Calu3 (cell line): ENCODE results near the gene NEK6. TPM values are rescaled to one million over a fixed set of nuclear protein-coding genes. Genes with fewer than 3 reads are reported as not detected.

Source experiments
- BruUV-seq: library from RNA; stranded (reverse); fragments of 400-500 nt; replicated peaks from 2 replicates; lab custom pipeline; 2021; lab: Mats Ljungman, UMichigan
- CTCF ChIA-PET: fragments of 300-600 bp; sonication (Branson Sonifier 250); formaldehyde crosslinking; loops from one replicate; lab custom pipeline; 2022; ENCODE audit warnings: antibody characterized with exemption; lab: Charles Lee
- DNase-seq: peaks from one replicate; pipeline ENCODE4 v3.0.0; 2022
- H3K27ac Mint-ChIP-seq: one replicate; pipeline ENCODE4 v1.8.0; 2022; ENCODE audit warnings: mixed read lengths; ENCODE audit not compliant: unreplicated experiment
- H3K27me3 Mint-ChIP-seq: one replicate; pipeline ENCODE4 v1.8.0; 2022; ENCODE audit warnings: mixed read lengths; ENCODE audit not compliant: unreplicated experiment
- H3K36me3 Mint-ChIP-seq: one replicate; pipeline ENCODE4 v1.8.0; 2022; ENCODE audit warnings: mild to moderate bottlenecking, moderate library complexity, mixed read lengths; ENCODE audit not compliant: insufficient read depth, unreplicated experiment
- H3K4me1 Mint-ChIP-seq: one replicate; pipeline ENCODE4 v1.8.0; 2022; ENCODE audit warnings: mild to moderate bottlenecking, low read depth, mixed read lengths; ENCODE audit not compliant: unreplicated experiment
- H3K4me3 Mint-ChIP-seq: one replicate; pipeline ENCODE4 v1.8.0; 2022; ENCODE audit warnings: mild to moderate bottlenecking, low read depth, moderate library complexity, mixed read lengths; ENCODE audit not compliant: unreplicated experiment
- H3K9me3 Mint-ChIP-seq: one replicate; pipeline ENCODE4 v1.8.0; 2022; ENCODE audit warnings: low read depth, mixed read lengths; ENCODE audit not compliant: unreplicated experiment
- CTCF ChIP-seq: fragments of 200-600 bp; IDR thresholded peaks from one replicate; pipeline ENCODE4 v1.8.0; 2022; ENCODE audit warnings: antibody characterized with exemption; ENCODE audit not compliant: unreplicated experiment
- intact Hi-C: fragments of 100-400 bp; cut with micrococcal nuclease; formaldehyde crosslinking; loops from one replicate; pipeline ENCODE4 v1.10.0; 2022; ENCODE audit not compliant: unreplicated experiment
- total RNA-seq: library from RNA; stranded (reverse); gene quantifications from 2 replicates; pipeline ENCODE4 v1.2.3, GENCODE V29; 2022

Gene NEK6
- total RNA-seq, 1 experiment from 2014 or later = 43.0 TPM

GRCh38 chr9:124217836-124218437 is 39.8 kb upstream of the NEK6 start:
- peaks cover 29% of the 10 kb centered on the region for H3K4me1 Mint-ChIP-seq
- TF ChIP-seq CTCF = no peak
- DNase-seq = no peak
- no peak overlapping the region for H3K4me3 Mint-ChIP-seq
- H3K36me3 Mint-ChIP-seq = peaks cover 1% of the 10 kb centered on the region
- CTCF ChIA-PET = no interaction called here
- no TSS peak for BruUV-seq
- no peak overlapping the region for H3K27ac Mint-ChIP-seq
- peaks cover 3% of the 10 kb centered on the region for H3K9me3 Mint-ChIP-seq
- intact Hi-C loops = no loop called here
- no peaks in the 10 kb centered on the region for H3K27me3 Mint-ChIP-seq

GRCh38 chr9:124218438-124218982 is 39.2 kb upstream of the NEK6 start:
- intact Hi-C loops = no loop called here
- H3K27me3 Mint-ChIP-seq = no peaks in the 10 kb centered on the region
- H3K4me3 Mint-ChIP-seq = no peak overlapping the region
- no TSS peak for BruUV-seq
- peaks cover 7% of the 10 kb centered on the region for H3K36me3 Mint-ChIP-seq
- peaks cover 34% of the 10 kb centered on the region for H3K4me1 Mint-ChIP-seq
- no peak for TF ChIP-seq CTCF
- no peak overlapping the region for H3K27ac Mint-ChIP-seq
- DNase-seq = peak; percentile 62
- H3K9me3 Mint-ChIP-seq = peaks cover 3% of the 10 kb centered on the region
- CTCF ChIA-PET = no interaction called here

- TF ChIP-seq CTCF = no peak
- intact Hi-C loops = no loop called here
- Mint-ChIP-seq H3K36me3 (peaks cover 7% of the 10 kb centered on the region), H3K27me3 (no peaks in the 10 kb centered on the region), H3K27ac (no peak overlapping the region), H3K4me3 (no peak overlapping the region), H3K4me1 (peaks cover 39% of the 10 kb centered on the region), H3K9me3 (peaks cover 3% of the 10 kb centered on the region)
- CTCF ChIA-PET = no interaction called here
- no TSS peak for BruUV-seq
- DNase-seq = no peak
These were observed 38.7 kb upstream of the NEK6 start for GRCh38 chr9:124218987-124219461.

- Mint-ChIP-seq H3K27me3 (no peaks in the 10 kb centered on the region), H3K4me1 (peaks cover 51% of the 10 kb centered on the region), H3K27ac (peak overlapping the region; percentile 33), H3K36me3 (peaks cover 7% of the 10 kb centered on the region), H3K9me3 (peaks cover 3% of the 10 kb centered on the region), H3K4me3 (no peak overlapping the region)
- no peak for TF ChIP-seq CTCF
- peak; percentile 38 for DNase-seq
- no TSS peak for BruUV-seq
- CTCF ChIA-PET = interaction anchor here (0.9 kb wide), 1 partner anchor 14 kb away, joined by 4 read pairs; no protein-coding TSS in a partner anchor
- intact Hi-C loops = no loop called here
These were observed 36.8 kb upstream of the NEK6 start for GRCh38 chr9:124220946-124221451.
